Activated B cell treated with CpG ODN at 0.5 μM for 24 hours (primary cell): ENCODE results near the gene RHBDF1. TPM values are rescaled to one million over a fixed set of nuclear protein-coding genes. Genes with fewer than 3 reads are reported as not detected.

Experiments
- ATAC-seq: fragments of 200-7000 bp; cut with Tn5 transposase; one replicate; pipeline ENCODE4 v1.10.0; 2021; ENCODE audit warnings: low read depth, mild to moderate bottlenecking, moderate library complexity
- CTCF ChIA-PET: fragments of 350-600 bp; sonication (Branson Sonifier 250); formaldehyde crosslinking; loops from one replicate; lab custom pipeline; 2021; ENCODE audit warnings: antibody characterized with exemption; lab: Charles Lee
- POLR2A ChIA-PET: fragments of 350-600 bp; sonication (Branson Sonifier 250); formaldehyde crosslinking; loops from one replicate; lab custom pipeline; 2021; ENCODE audit warnings: antibody characterized with exemption; lab: Charles Lee
- DNase-seq: peaks from one replicate; pipeline ENCODE4 v3.0.0; 2022
- H3K27ac Mint-ChIP-seq: one replicate; pipeline ENCODE4 v1.8.0; 2020; ENCODE audit warnings: mixed read lengths
- H3K27me3 Mint-ChIP-seq: one replicate; pipeline ENCODE4 v1.8.0; 2021; ENCODE audit warnings: mixed read lengths
- H3K36me3 Mint-ChIP-seq: one replicate; pipeline ENCODE4 v1.8.0; 2021; ENCODE audit warnings: low read depth, mixed read lengths
- H3K4me1 Mint-ChIP-seq: one replicate; pipeline ENCODE4 v1.8.0; 2021; ENCODE audit warnings: mixed read lengths
- H3K4me3 Mint-ChIP-seq: one replicate; pipeline ENCODE4 v1.8.0; 2020; ENCODE audit warnings: mild to moderate bottlenecking, mixed read lengths
- H3K9me3 Mint-ChIP-seq: one replicate; pipeline ENCODE4 v1.8.0; 2020; ENCODE audit warnings: mixed read lengths
- intact Hi-C: fragments of 100-400 bp; cut with micrococcal nuclease; formaldehyde crosslinking; loops from one replicate; pipeline ENCODE4 v1.15.1; 2024
- total RNA-seq: library from RNA; stranded (reverse); gene quantifications from 2 replicates; pipeline ENCODE4 v1.2.3, GENCODE V29; 2022
- TF ChIP-seq, protein P1 (sequence below): fragments of 200-600 bp; IDR thresholded peaks from one replicate; pipeline ENCODE4 v1.8.0; 2022; ENCODE audit warnings: antibody characterized with exemption, mild to moderate bottlenecking

RHBDF1 gene
- total RNA-seq, 1 donor from 2014 or later, result 0.67 TPM

DNA sequence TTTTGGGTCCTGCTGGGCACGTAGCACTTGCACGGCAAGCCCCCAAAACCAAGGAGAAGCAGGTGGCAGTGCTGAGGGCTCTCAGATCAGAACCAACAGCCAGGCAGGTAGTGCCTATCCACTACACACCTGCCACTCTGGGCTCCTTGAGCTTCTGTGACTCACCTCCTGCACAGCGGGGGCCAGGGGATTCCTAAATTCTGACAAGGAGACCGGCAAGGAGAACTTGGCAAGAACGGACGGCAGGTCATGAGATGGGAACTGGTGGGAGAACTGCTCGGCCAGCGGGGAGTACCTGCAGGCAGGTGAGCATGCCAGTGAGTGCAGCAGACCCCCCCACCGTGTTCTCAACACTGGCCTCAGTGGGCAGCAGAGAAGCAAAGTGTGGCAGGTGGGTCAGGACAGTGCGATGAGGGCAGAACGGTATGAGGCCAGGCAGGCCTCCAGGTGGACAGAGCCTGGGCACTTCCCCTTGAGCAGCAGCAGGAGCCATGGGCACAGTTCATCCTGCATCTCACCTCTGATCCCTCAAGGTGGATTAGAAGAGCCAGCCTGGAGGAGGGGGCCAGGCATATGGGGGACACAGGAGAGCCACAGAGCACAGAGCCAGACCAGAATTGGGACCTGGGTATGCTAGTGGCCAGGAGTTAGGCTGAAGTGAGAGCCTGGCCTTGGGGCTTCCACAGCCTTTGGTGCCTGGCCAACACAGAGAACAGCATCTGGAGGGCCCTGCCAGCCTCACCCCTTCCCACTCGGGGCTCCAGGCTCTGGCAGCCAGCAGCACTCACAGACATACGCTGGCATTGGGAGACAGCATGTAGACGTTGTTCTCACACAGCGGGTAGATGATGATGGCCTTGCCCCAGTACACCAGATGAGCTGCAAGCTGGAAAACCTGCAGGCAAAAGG is 20.3 kb upstream of the RHBDF1 start:
- DNase-seq (no peak), ATAC-seq (no peak)
- TF ChIP-seq, protein P1, sequence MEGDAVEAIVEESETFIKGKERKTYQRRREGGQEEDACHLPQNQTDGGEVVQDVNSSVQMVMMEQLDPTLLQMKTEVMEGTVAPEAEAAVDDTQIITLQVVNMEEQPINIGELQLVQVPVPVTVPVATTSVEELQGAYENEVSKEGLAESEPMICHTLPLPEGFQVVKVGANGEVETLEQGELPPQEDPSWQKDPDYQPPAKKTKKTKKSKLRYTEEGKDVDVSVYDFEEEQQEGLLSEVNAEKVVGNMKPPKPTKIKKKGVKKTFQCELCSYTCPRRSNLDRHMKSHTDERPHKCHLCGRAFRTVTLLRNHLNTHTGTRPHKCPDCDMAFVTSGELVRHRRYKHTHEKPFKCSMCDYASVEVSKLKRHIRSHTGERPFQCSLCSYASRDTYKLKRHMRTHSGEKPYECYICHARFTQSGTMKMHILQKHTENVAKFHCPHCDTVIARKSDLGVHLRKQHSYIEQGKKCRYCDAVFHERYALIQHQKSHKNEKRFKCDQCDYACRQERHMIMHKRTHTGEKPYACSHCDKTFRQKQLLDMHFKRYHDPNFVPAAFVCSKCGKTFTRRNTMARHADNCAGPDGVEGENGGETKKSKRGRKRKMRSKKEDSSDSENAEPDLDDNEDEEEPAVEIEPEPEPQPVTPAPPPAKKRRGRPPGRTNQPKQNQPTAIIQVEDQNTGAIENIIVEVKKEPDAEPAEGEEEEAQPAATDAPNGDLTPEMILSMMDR, result no peak
- Mint-ChIP-seq H3K36me3 (peaks cover 40% of the 10 kb centered on the region), H3K9me3 (no peaks in the 10 kb centered on the region), H3K27ac (no peak overlapping the region), H3K4me1 (peaks cover 6% of the 10 kb centered on the region), H3K4me3 (no peak overlapping the region), H3K27me3 (no peaks in the 10 kb centered on the region)
- POLR2A ChIA-PET, result no interaction called here
- intact Hi-C loops, result no loop called here
- CTCF ChIA-PET, result interaction anchor here (11.3 kb wide), 1 partner anchor 29 kb away, joined by 218 read pairs; no protein-coding TSS in a partner anchor

DNA sequence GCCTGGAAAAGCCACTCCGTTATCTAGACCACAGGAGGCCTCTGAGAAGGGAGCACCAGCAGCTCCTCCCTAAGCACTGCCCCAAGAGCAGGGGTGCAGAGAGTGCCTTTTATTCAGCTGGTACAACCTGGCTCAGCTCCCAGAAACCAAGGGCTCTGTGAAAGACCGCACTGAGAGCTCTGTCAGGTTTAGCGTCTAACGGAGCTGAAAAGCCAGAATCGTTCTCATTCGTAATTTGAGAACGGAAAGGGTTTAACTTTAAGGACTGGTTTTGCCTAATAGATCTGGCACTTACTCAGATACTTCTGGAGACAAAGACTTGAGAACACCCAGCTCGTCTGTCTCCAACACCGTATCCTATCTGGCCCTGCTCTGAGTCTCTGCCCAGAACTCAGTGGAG is 19.1 kb upstream of the RHBDF1 start:
- TF ChIP-seq, protein P1, result no peak
- Mint-ChIP-seq H3K4me1 (no peaks in the 10 kb centered on the region), H3K9me3 (no peaks in the 10 kb centered on the region), H3K27ac (no peak overlapping the region), H3K36me3 (peaks cover 46% of the 10 kb centered on the region), H3K27me3 (no peaks in the 10 kb centered on the region), H3K4me3 (no peak overlapping the region)
- CTCF ChIA-PET, result interaction anchor here (0.6 to 11.3 kb wide), 3 partner anchors 13 to 54 kb away, joined by 3 to 218 read pairs (median 6); no protein-coding TSS in a partner anchor
- DNase-seq, result no peak
- intact Hi-C loops, result no loop called here
- ATAC-seq, result no peak
- POLR2A ChIA-PET, result no interaction called here

DNA sequence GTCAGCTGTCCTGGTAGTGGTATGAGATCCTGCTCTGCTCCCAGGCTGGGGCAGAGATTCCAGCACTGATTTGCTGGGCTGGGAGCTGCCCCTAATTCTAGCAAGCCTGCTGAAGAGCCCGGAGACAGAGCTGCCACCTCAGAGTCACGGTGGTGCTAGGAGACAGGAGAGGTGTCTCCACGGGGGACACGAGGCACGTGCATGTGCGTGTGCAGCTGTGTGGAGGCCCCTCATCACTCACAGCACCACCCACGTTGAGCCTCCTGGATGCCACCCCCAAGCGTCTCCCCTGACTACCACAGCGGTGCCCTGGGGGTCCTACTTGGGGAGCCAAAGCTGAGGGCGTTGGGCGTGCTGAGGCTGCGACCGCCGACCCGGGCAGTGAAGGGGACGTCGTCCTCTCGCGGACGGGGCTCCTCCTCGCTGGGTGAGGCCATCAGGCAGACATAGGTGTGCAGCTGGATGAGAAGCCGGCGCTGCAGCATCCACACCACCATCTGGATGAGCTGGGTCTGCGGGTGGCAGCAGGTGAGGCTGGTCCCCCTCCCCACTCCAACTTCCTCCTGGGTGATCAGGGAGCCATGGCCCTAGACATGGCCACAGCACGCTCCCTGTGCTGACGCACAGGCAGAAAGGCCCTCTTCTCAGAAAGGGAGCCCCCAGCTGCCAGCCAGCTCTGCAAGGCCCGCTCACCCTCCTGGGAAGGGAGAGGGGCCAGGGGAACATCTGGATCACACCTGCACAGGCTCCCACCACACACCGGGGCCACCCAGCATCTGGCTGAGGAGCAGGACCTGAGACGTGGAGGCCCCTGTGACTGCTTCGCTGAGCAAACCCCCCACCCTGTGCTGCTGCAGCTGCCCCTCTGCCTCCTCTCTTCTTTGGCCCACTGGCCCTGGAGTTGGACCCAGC is 17.2 kb upstream of the RHBDF1 start:
- Mint-ChIP-seq H3K36me3 (peaks cover 56% of the 10 kb centered on the region), H3K27me3 (no peaks in the 10 kb centered on the region), H3K27ac (no peak overlapping the region), H3K4me1 (peaks cover 13% of the 10 kb centered on the region), H3K4me3 (no peak overlapping the region), H3K9me3 (no peaks in the 10 kb centered on the region)
- DNase-seq, result no peak
- TF ChIP-seq, protein P1, result no peak
- intact Hi-C loops, result no loop called here
- no peak for ATAC-seq
- ChIA-PET POLR2A (interaction anchor here (0.8 to 1.6 kb wide), 2 partner anchors 10 to 14 kb away, joined by 3 to 5 read pairs; no protein-coding TSS in a partner anchor), CTCF (interaction anchor here (11.3 kb wide), 1 partner anchor 26 kb away, joined by 218 read pairs; no protein-coding TSS in a partner anchor)

DNA sequence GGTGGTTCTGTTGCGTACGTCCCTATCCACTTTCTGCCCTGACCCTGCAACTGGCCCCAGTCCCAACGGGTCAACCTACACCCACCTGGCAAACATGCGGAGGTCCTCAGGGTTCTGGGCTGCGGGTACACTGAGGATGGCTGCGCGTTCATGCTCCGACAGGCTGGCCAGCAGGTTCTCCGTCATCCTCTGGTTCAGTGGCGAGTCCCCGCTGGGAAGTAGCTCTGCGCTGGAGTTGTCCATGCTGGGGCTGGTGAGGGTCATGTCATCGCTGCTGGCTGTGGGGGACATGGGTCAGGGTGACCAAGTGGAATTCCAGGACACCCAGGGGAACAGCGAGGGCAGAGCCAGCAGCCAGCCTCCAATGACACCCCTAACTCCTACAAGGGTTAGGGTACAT is 16.2 kb upstream of the RHBDF1 start:
- intact Hi-C loops, result no loop called here
- POLR2A ChIA-PET, result interaction anchor here (0.8 to 1.6 kb wide), 3 partner anchors 9 to 13 kb away, joined by 3 to 5 read pairs (median 3); no protein-coding TSS in a partner anchor

More for the DNA sequence above, 16.2 kb upstream of the RHBDF1 start:
- H3K27me3 Mint-ChIP-seq, result no peaks in the 10 kb centered on the region
- TF ChIP-seq, protein P1, result no peak
- DNase-seq, result no peak
- H3K27ac Mint-ChIP-seq, result no peak overlapping the region
- H3K9me3 Mint-ChIP-seq, result no peaks in the 10 kb centered on the region
- no peak for ATAC-seq
- CTCF ChIA-PET, result interaction anchor here (1.1 kb wide), 1 partner anchor 9 kb away, joined by 3 read pairs; no protein-coding TSS in a partner anchor
- peaks cover 23% of the 10 kb centered on the region for H3K4me1 Mint-ChIP-seq
- no peak overlapping the region for H3K4me3 Mint-ChIP-seq
- peaks cover 56% of the 10 kb centered on the region for H3K36me3 Mint-ChIP-seq
